A204.1 (cell line): ENCODE data around the gene PHB1.
"Not testable (repeated sequence)": the region's sequence is repeated elsewhere in the genome, so short reads cannot be mapped to it uniquely, and the experiment has no call there.

Experiments used
- FAIRE-seq: peaks from 2 replicates; lab custom pipeline; 2012; peaks lifted over from hg19 to GRCh38; lab: Jason Lieb, UNC

PHB1 gene

GRCh38 chr17:49404906-49405305, 9.8 kb downstream of the PHB1 start:
- no peak for FAIRE-seq

GRCh38 chr17:49404361-49404760, 10.3 kb downstream of the PHB1 start:
- FAIRE-seq, result no peak

GRCh38 chr17:49403514-49404289, 11.0 kb downstream of the PHB1 start:
- no peak for FAIRE-seq

- FAIRE-seq, result no peak
Observed at GRCh38 chr17:49402706-49403105, 12.0 kb downstream of the PHB1 start.

GRCh38 chr17:49401971-49402611, 12.6 kb downstream of the PHB1 start:
- no peak for FAIRE-seq

- FAIRE-seq, result no peak
Observed at GRCh38 chr17:49399995-49400394, 14.7 kb downstream of the PHB1 start.

- FAIRE-seq, result no peak
Observed at GRCh38 chr17:49397586-49397985, 17.1 kb downstream of the PHB1 start.

GRCh38 chr17:49393491-49394255, 21.0 kb downstream of the PHB1 start:
- FAIRE-seq, result no peak

- no peak for FAIRE-seq
Observed at GRCh38 chr17:49390548-49391324, 23.9 kb downstream of the PHB1 start.

- FAIRE-seq, result not testable (repeated sequence)
Observed at GRCh38 chr17:49389514-49390347, 25.0 kb downstream of the PHB1 start.

GRCh38 chr17:49388692-49389513, 25.8 kb downstream of the PHB1 start:
- no peak for FAIRE-seq

GRCh38 chr17:49388290-49388640, 26.4 kb downstream of the PHB1 start:
- no peak for FAIRE-seq

- FAIRE-seq, result no peak
Observed at GRCh38 chr17:49387498-49388289, 27.0 kb downstream of the PHB1 start.

GRCh38 chr17:49386373-49386772, 28.3 kb downstream of the PHB1 start:
- no peak for FAIRE-seq

- no peak for FAIRE-seq
Observed at GRCh38 chr17:49384951-49385350, 29.7 kb downstream of the PHB1 start.

GRCh38 chr17:49383060-49383459, 31.6 kb downstream of the PHB1 start:
- FAIRE-seq, result no peak

- FAIRE-seq, result no peak
Observed at GRCh38 chr17:49382556-49382955, 32.1 kb downstream of the PHB1 start.

GRCh38 chr17:49381793-49382192, 32.9 kb downstream of the PHB1 start:
- FAIRE-seq, result no peak

- FAIRE-seq, result no peak
Observed at GRCh38 chr17:49381033-49381432, 33.6 kb downstream of the PHB1 start.

GRCh38 chr17:49379926-49380325, 34.8 kb downstream of the PHB1 start:
- no peak for FAIRE-seq
